HCT116 (cell line): ENCODE measurements around the gene PRKD3.

ENCODE experiments used
- CBX3 ChIP-seq: IDR thresholded peaks from 2 replicates; pipeline ENCODE4 v1.6.1; 2012; ENCODE audit warnings: low read depth
- EZH2phosphoT487 ChIP-seq: fragments of 200-600 bp; IDR thresholded peaks from 2 replicates; pipeline ENCODE4 v1.6.1; 2018; ENCODE audit warnings: antibody characterized with exemption, borderline replicate concordance
- FOSL1 ChIP-seq: IDR thresholded peaks from 2 replicates; pipeline ENCODE4 v1.6.1; 2012; ENCODE audit warnings: low read depth
- POLR2AphosphoS5 ChIP-seq: IDR thresholded peaks from 2 replicates; pipeline ENCODE4 v1.6.1; 2011; ENCODE audit warnings: mild to moderate bottlenecking, low read depth, low read length, moderate library complexity
- RAD21 ChIP-seq: IDR thresholded peaks from 2 replicates; pipeline ENCODE4 v1.6.1; 2012; ENCODE audit warnings: low read depth, mild to moderate bottlenecking
- TF ChIP-seq, protein P1 (sequence below), 3 experiments: fragments of 200-600 bp in 1 of 3; sonication (generic) in 1 of 3; IDR thresholded peaks in 2 of 3; conservative IDR thresholded peaks in 1 of 3; 2 replicates each; pipeline ENCODE4 v1.5.1; 2012 to 2017; ENCODE audit warnings: low read depth in 2 of 3, low read length in 2 of 3, antibody characterized with exemption in 1 of 3, borderline replicate concordance in 1 of 3, control low read depth in 1 of 3, mild to moderate bottlenecking in 1 of 3, mixed read lengths in 1 of 3, mixed run types in 1 of 3, moderate library complexity in 1 of 3; ENCODE audit not compliant: insufficient read depth in 1 of 3
- TF ChIP-seq, protein P2 (sequence below): IDR thresholded peaks from 2 replicates; pipeline ENCODE4 v1.6.1; 2011; ENCODE audit warnings: mild to moderate bottlenecking, low read length, moderate library complexity; ENCODE audit not compliant: insufficient replicate concordance; ENCODE audit errors: extremely low read depth

DNA sequence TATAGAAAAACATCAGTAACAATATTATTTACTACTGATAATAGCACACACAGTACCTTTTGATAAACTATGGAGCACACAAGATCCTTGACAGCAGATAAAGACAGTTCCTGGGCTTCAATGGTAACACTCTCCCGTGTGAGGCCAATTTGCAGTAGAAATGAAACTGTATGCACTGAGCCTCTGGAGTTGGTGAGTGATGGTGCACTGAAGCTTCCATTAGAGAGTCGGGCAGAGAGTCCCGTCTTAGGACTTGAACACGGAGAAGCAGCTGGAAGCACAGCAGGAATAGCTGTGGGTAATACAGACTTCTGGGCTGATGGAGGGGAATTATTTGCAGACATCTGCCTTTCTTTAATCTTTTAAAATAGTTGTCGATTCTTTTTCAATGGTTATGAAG lies 8.5 kb downstream of the PRKD3 start:
- no peak for TF ChIP-seq RAD21
- TF ChIP-seq FOSL1, result no peak
- TF ChIP-seq, protein P1, sequence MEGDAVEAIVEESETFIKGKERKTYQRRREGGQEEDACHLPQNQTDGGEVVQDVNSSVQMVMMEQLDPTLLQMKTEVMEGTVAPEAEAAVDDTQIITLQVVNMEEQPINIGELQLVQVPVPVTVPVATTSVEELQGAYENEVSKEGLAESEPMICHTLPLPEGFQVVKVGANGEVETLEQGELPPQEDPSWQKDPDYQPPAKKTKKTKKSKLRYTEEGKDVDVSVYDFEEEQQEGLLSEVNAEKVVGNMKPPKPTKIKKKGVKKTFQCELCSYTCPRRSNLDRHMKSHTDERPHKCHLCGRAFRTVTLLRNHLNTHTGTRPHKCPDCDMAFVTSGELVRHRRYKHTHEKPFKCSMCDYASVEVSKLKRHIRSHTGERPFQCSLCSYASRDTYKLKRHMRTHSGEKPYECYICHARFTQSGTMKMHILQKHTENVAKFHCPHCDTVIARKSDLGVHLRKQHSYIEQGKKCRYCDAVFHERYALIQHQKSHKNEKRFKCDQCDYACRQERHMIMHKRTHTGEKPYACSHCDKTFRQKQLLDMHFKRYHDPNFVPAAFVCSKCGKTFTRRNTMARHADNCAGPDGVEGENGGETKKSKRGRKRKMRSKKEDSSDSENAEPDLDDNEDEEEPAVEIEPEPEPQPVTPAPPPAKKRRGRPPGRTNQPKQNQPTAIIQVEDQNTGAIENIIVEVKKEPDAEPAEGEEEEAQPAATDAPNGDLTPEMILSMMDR (IDR thresholded peaks at IDR 0.05 in 2 of 3, conservative IDR thresholded peaks at IDR 0.05 in 1 of 3; ENCODE audit: borderline replicate concordance in 1 of 3, insufficient read depth in 1 of 3, low read depth in 2 of 3, low read length in 2 of 3), result no peak
- TF ChIP-seq EZH2phosphoT487, result no peak
- no peak for TF ChIP-seq POLR2AphosphoS5
- TF ChIP-seq, protein P2, sequence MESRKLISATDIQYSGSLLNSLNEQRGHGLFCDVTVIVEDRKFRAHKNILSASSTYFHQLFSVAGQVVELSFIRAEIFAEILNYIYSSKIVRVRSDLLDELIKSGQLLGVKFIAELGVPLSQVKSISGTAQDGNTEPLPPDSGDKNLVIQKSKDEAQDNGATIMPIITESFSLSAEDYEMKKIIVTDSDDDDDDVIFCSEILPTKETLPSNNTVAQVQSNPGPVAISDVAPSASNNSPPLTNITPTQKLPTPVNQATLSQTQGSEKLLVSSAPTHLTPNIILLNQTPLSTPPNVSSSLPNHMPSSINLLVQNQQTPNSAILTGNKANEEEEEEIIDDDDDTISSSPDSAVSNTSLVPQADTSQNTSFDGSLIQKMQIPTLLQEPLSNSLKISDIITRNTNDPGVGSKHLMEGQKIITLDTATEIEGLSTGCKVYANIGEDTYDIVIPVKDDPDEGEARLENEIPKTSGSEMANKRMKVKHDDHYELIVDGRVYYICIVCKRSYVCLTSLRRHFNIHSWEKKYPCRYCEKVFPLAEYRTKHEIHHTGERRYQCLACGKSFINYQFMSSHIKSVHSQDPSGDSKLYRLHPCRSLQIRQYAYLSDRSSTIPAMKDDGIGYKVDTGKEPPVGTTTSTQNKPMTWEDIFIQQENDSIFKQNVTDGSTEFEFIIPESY, result no peak
- TF ChIP-seq CBX3, result no peak
